ENCODE results near the gene DVL2. TPM values are rescaled to one million over a fixed set of nuclear protein-coding genes. Genes with fewer than 3 reads are reported as not detected.

The DVL2 gene
- total RNA-seq, 1 experiment from 2014 or later, result 45.7 TPM

GRCh38 chr17:7258731-7259554, 24.6 kb upstream of the DVL2 start:
- CTCF ChIA-PET, result no interaction called here
- no peak for TF ChIP-seq CTCF (IDR thresholded peaks at IDR 0.05; ENCODE audit: unreplicated experiment)
- intact Hi-C loops (cut with micrococcal nuclease; ENCODE audit: unreplicated experiment), result no loop called here
- Mint-ChIP-seq H3K4me1 (ENCODE audit: low read depth, unreplicated experiment) (peaks cover 8% of the 10 kb centered on the region), H3K4me3 (ENCODE audit: low read depth, unreplicated experiment) (peak overlapping the region; percentile 90), H3K36me3 (ENCODE audit: insufficient read depth, unreplicated experiment) (peaks cover 97% of the 10 kb centered on the region), H3K27me3 (ENCODE audit: unreplicated experiment) (no peaks in the 10 kb centered on the region), H3K27ac (ENCODE audit: unreplicated experiment) (peak overlapping the region; percentile 90), H3K9me3 (ENCODE audit: low read depth, unreplicated experiment) (no peaks in the 10 kb centered on the region)
- DNase-seq, result no peak
- no TSS peak for BruUV-seq (replicated peaks)

- DNase-seq, result no peak
- CTCF ChIA-PET, result no interaction called here
- H3K4me1 Mint-ChIP-seq (ENCODE audit: low read depth, unreplicated experiment), result peaks cover 11% of the 10 kb centered on the region
- H3K9me3 Mint-ChIP-seq (ENCODE audit: low read depth, unreplicated experiment), result no peaks in the 10 kb centered on the region
- TF ChIP-seq CTCF (IDR thresholded peaks at IDR 0.05; ENCODE audit: unreplicated experiment), result no peak
- no peak overlapping the region for H3K4me3 Mint-ChIP-seq (ENCODE audit: low read depth, unreplicated experiment)
- H3K27me3 Mint-ChIP-seq (ENCODE audit: unreplicated experiment), result no peaks in the 10 kb centered on the region
- H3K36me3 Mint-ChIP-seq (ENCODE audit: insufficient read depth, unreplicated experiment), result peaks cover 97% of the 10 kb centered on the region
- no TSS peak for BruUV-seq (replicated peaks)
- intact Hi-C loops (cut with micrococcal nuclease; ENCODE audit: unreplicated experiment), result no loop called here
- H3K27ac Mint-ChIP-seq (ENCODE audit: unreplicated experiment), result peak overlapping the region; percentile 87
Observed at GRCh38 chr17:7256766-7257456, 22.6 kb upstream of the DVL2 start.

DNA sequence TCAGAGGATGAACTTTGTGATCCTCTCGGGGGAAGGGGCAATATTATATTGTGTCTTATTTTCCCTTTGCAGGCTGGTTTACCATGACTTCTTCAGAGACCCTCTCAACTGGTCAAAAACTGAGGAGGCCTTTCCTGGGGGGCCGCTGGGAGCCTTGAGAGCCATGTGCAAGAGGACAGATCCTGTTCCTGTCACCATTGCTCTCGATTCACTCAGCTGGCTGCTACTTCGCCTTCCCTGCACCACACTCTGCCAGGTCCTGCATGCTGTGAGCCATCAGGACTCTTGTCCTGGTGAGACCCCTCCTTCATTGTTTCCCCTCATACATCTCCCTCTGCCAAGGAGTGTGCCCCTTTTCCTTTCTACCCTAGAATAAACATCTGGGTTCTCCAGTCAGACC, 20.2 kb upstream of the DVL2 start:
- H3K4me3 Mint-ChIP-seq (ENCODE audit: low read depth, unreplicated experiment), result no peak overlapping the region

DNA sequence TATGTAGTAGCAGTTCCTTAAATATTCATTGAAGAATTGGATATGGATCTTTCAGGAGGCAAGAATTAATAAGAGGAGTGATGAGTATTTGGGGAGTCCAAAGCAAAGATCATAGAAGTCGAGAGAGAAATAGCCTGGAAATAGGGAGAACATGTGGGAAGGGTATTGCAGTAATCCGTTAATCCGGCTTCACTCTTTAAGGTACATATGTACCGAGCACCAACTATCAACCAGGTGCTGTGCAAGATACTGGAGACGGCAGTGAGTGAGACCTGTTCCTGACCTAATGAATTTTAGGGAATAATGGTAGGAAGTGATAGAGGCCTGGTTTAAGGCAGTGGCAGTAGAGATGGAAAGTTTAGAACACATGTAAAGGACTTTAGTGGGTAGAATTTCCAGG, 18.8 kb upstream of the DVL2 start:
- no peak for DNase-seq

More for the DNA sequence above, 20.2 kb upstream of the DVL2 start:
- TF ChIP-seq CTCF (IDR thresholded peaks at IDR 0.05; ENCODE audit: unreplicated experiment), result no peak
- H3K9me3 Mint-ChIP-seq (ENCODE audit: low read depth, unreplicated experiment), result no peaks in the 10 kb centered on the region
- BruUV-seq (replicated peaks), result no TSS peak
- CTCF ChIA-PET, result no interaction called here
- peaks cover 92% of the 10 kb centered on the region for H3K36me3 Mint-ChIP-seq (ENCODE audit: insufficient read depth, unreplicated experiment)
- no peaks in the 10 kb centered on the region for H3K27me3 Mint-ChIP-seq (ENCODE audit: unreplicated experiment)
- no peak for DNase-seq
- peaks cover 20% of the 10 kb centered on the region for H3K4me1 Mint-ChIP-seq (ENCODE audit: low read depth, unreplicated experiment)
- intact Hi-C loops (cut with micrococcal nuclease; ENCODE audit: unreplicated experiment), result no loop called here
- H3K27ac Mint-ChIP-seq (ENCODE audit: unreplicated experiment), result no peak overlapping the region

More for the DNA sequence above, 18.8 kb upstream of the DVL2 start:
- Mint-ChIP-seq H3K4me3 (ENCODE audit: low read depth, unreplicated experiment) (peak overlapping the region; percentile 73), H3K27me3 (ENCODE audit: unreplicated experiment) (no peaks in the 10 kb centered on the region), H3K4me1 (ENCODE audit: low read depth, unreplicated experiment) (peaks cover 27% of the 10 kb centered on the region), H3K36me3 (ENCODE audit: insufficient read depth, unreplicated experiment) (peaks cover 82% of the 10 kb centered on the region), H3K9me3 (ENCODE audit: low read depth, unreplicated experiment) (no peaks in the 10 kb centered on the region), H3K27ac (ENCODE audit: unreplicated experiment) (peak overlapping the region; percentile 82)
- BruUV-seq (replicated peaks), result TSS peak; percentile 64
- TF ChIP-seq CTCF (IDR thresholded peaks at IDR 0.05; ENCODE audit: unreplicated experiment), result no peak
- intact Hi-C loops (cut with micrococcal nuclease; ENCODE audit: unreplicated experiment), result no loop called here
- CTCF ChIA-PET, result no interaction called here

Data from Calu3 (cell line).